GM21529 (cell line): ENCODE data around the gene C1RL.
"Not testable (repeated sequence)": the region's sequence is repeated elsewhere in the genome, so short reads cannot be mapped to it uniquely, and the experiment has no call there.

Source experiments
- ATAC-seq: cut with Tn5 transposase; IDR thresholded peaks from one replicate; pipeline ENCODE4 v1.9.1; 2021; ENCODE audit not compliant: unreplicated experiment

Gene C1RL

DNA sequence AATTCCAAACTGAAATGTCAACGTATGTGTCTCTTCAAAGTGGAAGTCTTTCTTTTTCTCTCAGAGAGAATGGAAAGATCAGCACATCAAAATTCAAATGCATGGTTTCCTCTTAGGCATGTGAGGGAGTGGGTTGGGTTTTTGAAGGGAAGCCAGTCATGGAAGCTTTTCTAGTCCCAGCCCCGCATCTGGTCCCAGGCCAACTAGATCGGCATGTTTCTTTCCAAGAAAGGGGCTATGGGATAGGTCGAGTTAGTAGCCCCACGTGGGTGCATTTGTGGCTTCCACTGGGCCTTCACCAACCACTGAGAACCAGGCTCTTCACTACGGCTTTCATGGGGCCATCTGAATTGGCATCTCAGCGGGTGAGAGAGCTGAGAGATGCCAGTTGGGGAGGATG is 41.9 kb downstream of the C1RL start:
- ATAC-seq = no peak

- no peak for ATAC-seq
Observed at GRCh38 chr12:7066596-7066995, 42.4 kb downstream of the C1RL start.

DNA sequence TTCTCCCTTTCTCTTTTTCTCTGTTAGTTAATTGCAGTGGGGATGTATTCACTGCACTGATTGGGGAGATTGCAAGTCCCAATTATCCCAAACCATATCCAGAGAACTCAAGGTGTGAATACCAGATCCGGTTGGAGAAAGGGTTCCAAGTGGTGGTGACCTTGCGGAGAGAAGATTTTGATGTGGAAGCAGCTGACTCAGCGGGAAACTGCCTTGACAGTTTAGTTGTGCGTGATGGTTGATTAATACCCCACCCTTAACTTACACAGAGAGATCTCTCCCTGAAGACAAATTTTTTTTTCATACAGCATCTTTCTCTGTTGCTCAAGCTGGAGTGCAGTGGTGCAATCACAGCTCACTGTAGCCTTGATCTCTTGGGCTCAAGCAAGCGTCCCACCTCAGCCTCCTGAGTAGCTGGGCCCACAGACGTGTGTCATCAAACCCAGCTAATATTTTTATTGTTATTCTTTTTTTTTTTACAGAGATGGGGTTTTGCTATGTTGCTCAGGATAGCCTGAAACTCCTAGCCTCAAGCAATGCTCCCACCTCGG is 43.9 kb downstream of the C1RL start:
- ATAC-seq = no peak

- ATAC-seq = no peak
Observed at GRCh38 chr12:7064516-7064915, 44.5 kb downstream of the C1RL start.

- no peak for ATAC-seq
Observed at GRCh38 chr12:7061596-7061995, 47.4 kb downstream of the C1RL start.

- ATAC-seq = no peak
Observed at GRCh38 chr12:7061138-7061537, 47.9 kb downstream of the C1RL start.

- ATAC-seq = no peak
Observed at GRCh38 chr12:7060353-7060954, 48.6 kb downstream of the C1RL start, which contains the start of gene C1S. TSS of gene C1S (plus strand) at chr12:7060718. CDS start at chr12:7061913, 1,195 bp downstream.

DNA sequence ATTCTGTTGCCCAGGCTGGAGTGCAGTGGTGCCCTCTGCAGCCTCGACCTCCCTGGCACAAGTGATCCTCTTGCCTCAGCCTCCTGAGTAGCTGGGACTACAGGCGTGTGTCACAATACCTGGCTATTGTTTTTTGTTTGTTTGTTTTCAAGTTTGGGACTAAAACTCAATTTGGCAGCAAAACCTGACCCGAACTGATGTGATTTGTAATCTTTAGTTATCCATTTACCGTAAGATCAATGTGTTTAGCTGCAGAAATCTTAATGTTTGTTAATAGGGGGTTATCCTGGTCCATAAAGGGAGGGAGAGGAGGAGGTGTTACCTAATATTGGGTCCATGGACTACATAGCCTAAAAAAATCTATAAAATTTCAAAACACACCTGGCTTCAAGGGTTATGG is 49.2 kb downstream of the C1RL start:
- no peak for ATAC-seq

GRCh38 chr12:7058850-7059395 is 50.1 kb downstream of the C1RL start:
- no peak for ATAC-seq

- no peak for ATAC-seq
Observed at GRCh38 chr12:7058163-7058845, 50.7 kb downstream of the C1RL start.

GRCh38 chr12:7055736-7056135 is 53.3 kb downstream of the C1RL start:
- not testable (repeated sequence) for ATAC-seq

GRCh38 chr12:7054925-7055324 is 54.1 kb downstream of the C1RL start:
- ATAC-seq = no peak

GRCh38 chr12:7049973-7050372 is 59.0 kb downstream of the C1RL start:
- not testable (repeated sequence) for ATAC-seq

DNA sequence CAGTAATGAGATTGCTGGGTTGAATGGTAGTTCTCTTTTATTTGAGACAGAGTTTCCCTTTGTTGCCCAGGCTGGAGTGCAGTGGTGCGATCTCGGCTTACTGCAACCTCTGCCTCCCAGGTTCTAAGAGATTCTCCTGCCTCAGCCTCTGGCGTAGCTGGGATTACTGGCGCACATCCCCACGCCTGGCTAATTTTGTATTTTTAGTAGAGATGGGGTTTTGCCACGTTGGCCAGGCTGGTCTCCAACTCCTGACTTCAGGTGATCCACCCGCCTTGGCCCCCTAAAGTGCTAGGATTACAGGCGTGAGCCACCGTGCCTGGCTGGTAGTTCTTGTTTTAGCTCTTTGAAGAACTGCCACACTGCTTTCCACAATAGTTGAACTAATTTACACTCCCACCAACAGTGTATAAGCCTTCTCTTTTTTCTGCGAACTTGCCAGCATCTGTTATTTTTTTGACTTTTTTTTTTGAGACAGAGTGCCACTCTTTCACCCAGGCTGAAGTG is 59.5 kb downstream of the C1RL start:
- not testable (repeated sequence) for ATAC-seq

DNA sequence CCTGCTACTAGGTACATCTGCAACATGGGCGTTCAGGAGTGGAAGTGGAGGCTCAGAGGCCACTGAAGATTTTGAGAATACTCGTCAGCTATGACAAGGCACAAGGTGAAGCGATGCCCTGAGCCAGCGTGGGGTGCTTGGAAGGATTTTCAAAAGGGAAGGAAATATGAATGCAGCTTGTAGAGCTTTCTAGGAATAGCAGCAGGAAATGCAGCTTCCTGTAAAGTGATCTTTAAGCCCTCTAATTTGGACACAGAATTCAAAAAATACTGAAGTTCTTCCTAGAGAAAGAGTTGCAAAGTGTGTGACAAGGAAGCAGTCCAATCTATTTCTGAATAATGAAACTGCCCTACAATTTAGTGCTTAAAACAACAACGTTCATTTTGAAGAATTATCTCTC is 61.7 kb downstream of the C1RL start:
- ATAC-seq = no peak

DNA sequence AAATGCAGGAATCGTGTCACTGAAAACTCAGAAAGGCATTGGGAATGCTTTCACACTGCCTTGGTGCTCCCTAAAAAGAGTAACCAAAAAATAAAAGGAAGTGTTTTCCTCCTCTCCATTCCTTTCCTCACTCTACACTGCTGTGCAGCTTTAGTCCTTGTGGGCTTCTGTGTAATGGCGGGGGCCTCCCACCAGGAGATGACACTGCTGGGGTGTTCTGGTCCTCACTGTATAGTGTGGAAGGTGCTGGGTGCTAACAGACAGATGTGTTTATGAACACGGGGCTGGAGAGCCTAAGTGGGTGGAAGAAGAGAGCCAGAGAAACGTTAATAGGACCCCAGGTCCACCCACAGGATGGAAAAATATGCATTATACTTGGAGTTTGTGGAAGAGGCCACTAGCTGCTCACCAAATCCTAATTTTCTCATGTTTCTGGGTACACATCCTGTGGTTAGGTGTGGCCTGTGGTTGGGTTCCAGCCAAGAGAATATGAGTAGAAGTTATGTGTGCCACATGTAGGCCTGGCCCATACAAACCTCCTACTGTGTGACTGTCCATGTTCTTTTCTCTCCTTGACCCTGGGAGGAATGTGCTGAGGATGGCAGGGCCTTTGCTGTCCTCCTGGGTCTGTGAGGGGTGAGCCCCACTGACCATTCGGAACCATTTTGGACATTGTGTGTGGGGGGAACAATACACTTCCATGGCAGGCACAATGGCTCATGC is 62.5 kb downstream of the C1RL start:
- no peak for ATAC-seq

DNA sequence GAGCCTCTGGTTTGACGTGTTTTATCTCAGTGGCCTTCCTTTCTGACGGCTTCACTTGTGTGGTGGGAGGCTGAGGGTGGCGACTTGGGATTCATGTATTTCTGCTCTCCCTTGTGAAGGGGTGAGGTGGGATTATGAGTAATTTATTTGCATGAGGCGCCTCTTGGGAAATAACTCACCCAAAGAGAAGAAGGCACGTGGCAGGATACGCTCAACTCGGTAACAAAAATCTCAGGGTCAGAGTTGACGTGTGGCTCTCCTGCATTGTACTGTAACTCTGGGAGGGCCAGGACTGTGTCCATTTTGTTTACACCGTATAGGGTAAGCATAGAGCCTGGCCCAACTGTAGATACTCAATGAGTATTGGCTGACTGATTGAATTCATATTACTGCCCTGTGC is 63.1 kb downstream of the C1RL start:
- no peak for ATAC-seq
